SU-DHL-6 (cell line): Measurements from ENCODE around the gene ALG6.

Source experiments
- H2AFZ ChIP-seq: fragments of 200-600 bp; sonication (generic); 2 replicates; pipeline ENCODE4 v1.6.1; 2014; ENCODE audit warnings: low read depth, mild to moderate bottlenecking, moderate library complexity, mixed read lengths, antibody characterized with exemption, low read length; ENCODE audit not compliant: severe bottlenecking
- H3F3A ChIP-seq: fragments of 200-600 bp; shearing (Covaris generic); 2 replicates; pipeline ENCODE4 v1.6.0; 2016; ENCODE audit warnings: antibody characterized with exemption, mild to moderate bottlenecking; ENCODE audit not compliant: insufficient read depth
- H3K27ac ChIP-seq: fragments of 200-600 bp; sonication (generic); 2 replicates; pipeline ENCODE4 v1.5.1; 2016; ENCODE audit warnings: low read depth, mild to moderate bottlenecking, low read length, moderate library complexity, mixed read lengths
- H3K27me3 ChIP-seq: fragments of 200-600 bp; sonication (generic), shearing (Covaris generic); 2 replicates; pipeline ENCODE4 v1.6.0; 2014; ENCODE audit warnings: mild to moderate bottlenecking, low read length
- H3K36me3 ChIP-seq: fragments of 200-600 bp; sonication (generic); 2 replicates; pipeline ENCODE4 v1.6.1; 2014; ENCODE audit warnings: mild to moderate bottlenecking, low read length, mixed read lengths
- H3K4me2 ChIP-seq: fragments of 300-600, 200-600 bp; shearing (Covaris generic), sonication (generic); 2 replicates; pipeline ENCODE4 v1.6.0; 2014; ENCODE audit warnings: low read length, low read depth, mild to moderate bottlenecking; ENCODE audit not compliant: poor library complexity, severe bottlenecking
- H3K4me3 ChIP-seq: fragments of 200-600 bp; sonication (generic); 2 replicates; pipeline ENCODE4 v1.5.1; 2014; ENCODE audit warnings: antibody characterized with exemption, low read length, mild to moderate bottlenecking, mixed read lengths; ENCODE audit not compliant: insufficient read depth, poor library complexity, severe bottlenecking
- H3K79me2 ChIP-seq: fragments of 200-600 bp; sonication (generic); 2 replicates; pipeline ENCODE4 v1.6.1; 2014; ENCODE audit warnings: mild to moderate bottlenecking, low read length, moderate library complexity; ENCODE audit not compliant: insufficient read depth
- H3K9ac ChIP-seq: fragments of 200-600 bp; sonication (generic); 2 replicates; pipeline ENCODE4 v1.7.0; 2014; ENCODE audit warnings: mild to moderate bottlenecking, low read length
- H3K9me2 ChIP-seq: fragments of 200-600 bp; sonication (generic); replicated peaks from 2 replicates; pipeline ENCODE4 v1.6.1; 2014; ENCODE audit warnings: low read length; ENCODE audit not compliant: insufficient read depth
- H3K9me3 ChIP-seq: fragments of 200-600 bp; sonication (generic); 2 replicates; pipeline ENCODE4 v1.6.1; 2014; ENCODE audit warnings: low read length, mixed read lengths; ENCODE audit not compliant: insufficient read depth
- H4K20me1 ChIP-seq: fragments of 200-600 bp; sonication (generic); 2 replicates; pipeline ENCODE4 v1.6.1; 2014; ENCODE audit warnings: low read depth, mild to moderate bottlenecking, antibody characterized with exemption, low read length, moderate library complexity, mixed read lengths
- CTCF ChIP-seq: fragments of 200-600 bp; sonication (generic); IDR thresholded peaks from one replicate; pipeline ENCODE4 v1.5.1; 2017; ENCODE audit warnings: antibody characterized with exemption, mild to moderate bottlenecking, low read length, moderate library complexity; ENCODE audit not compliant: insufficient read depth, poor library complexity, severe bottlenecking
- EZH2phosphoT487 ChIP-seq: fragments of 200-600 bp; sonication (generic), shearing (Covaris generic); conservative IDR thresholded peaks from 2 replicates; pipeline ENCODE4 v1.6.1; 2018; ENCODE audit warnings: mild to moderate bottlenecking, antibody characterized with exemption, low read length, moderate library complexity, mixed read lengths

The ALG6 gene

DNA sequence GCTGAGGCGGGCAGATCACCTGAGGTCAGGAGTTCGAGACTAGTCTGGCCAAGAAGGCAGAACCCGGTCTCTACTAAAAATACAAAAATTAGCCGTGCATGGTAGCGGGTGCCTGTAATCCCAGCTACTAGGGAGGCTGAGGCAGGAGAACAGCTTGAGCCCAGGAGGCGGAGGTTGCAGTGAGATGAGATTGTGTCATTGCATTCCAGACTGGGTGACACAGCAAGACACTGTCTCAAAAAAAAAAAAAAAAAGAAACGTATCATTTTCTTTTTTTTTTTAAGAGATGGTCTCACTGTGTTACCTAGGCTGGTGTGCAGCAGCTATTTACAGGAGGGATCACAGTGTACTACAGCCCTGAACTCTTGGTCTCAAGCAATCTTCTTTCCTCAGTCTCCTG is 108.3 kb downstream of the ALG6 start:
- Histone ChIP-seq H2AFZ (no peak overlapping the region), H3K9me2 (no peaks in the 10 kb centered on the region), H3K27ac (no peak overlapping the region), H3K9ac (no peak overlapping the region), H3K79me2 (no peaks in the 10 kb centered on the region), H3K36me3 (peaks cover 5% of the 10 kb centered on the region; the same call in 1 of the 2 replicates), H3F3A (peaks cover 6% of the 10 kb centered on the region; the same call in 1 of the 2 replicates), H4K20me1 (0 out of 2 replicates have a peak, but pooled peaks cover 4% of the 10 kb centered on the region), H3K4me2 (no peak overlapping the region), H3K27me3 (no peaks in the 10 kb centered on the region), H3K4me3 (no peak overlapping the region), H3K9me3 (no peaks in the 10 kb centered on the region)
- TF ChIP-seq EZH2phosphoT487 = no peak
- TF ChIP-seq CTCF = no peak

DNA sequence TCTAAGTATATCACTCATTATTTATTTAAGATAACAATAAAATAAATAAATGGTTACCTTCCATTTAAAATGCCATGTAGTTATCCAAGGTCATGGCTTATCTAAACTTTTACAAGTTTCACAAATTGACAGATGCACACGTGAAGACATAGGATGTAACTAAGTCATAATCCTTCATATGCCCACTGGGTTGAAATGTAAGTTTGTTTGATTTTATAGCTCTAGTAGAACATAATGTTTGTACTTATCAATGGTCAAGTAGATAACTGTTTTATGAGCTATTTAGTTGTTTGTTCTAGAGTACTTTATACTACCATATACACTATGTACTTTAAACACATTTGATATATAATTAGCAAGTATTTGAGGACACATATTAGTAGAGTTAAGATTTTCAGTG is 112.6 kb downstream of the ALG6 start:
- H2AFZ ChIP-seq = no peak overlapping the region
- peaks cover 6% of the 10 kb centered on the region; the same call in 1 of the 2 replicates for H3F3A ChIP-seq
- H3K27ac ChIP-seq = no peak overlapping the region
- H3K4me3 ChIP-seq = no peak overlapping the region
- H3K27me3 ChIP-seq = no peaks in the 10 kb centered on the region
- H3K9me2 ChIP-seq = no peaks in the 10 kb centered on the region
- TF ChIP-seq EZH2phosphoT487 (no peak), CTCF (no peak)
- no peak overlapping the region for H3K4me2 ChIP-seq
- 0 out of 2 replicates have a peak, but pooled peaks cover 4% of the 10 kb centered on the region for H4K20me1 ChIP-seq
- no peaks in the 10 kb centered on the region for H3K79me2 ChIP-seq
- H3K9ac ChIP-seq = no peak overlapping the region
- H3K9me3 ChIP-seq = no peaks in the 10 kb centered on the region
- H3K36me3 ChIP-seq = peaks cover 5% of the 10 kb centered on the region; the same call in 1 of the 2 replicates

- H3K4me2 ChIP-seq = no peak overlapping the region
- H2AFZ ChIP-seq = no peak overlapping the region
- H3K27ac ChIP-seq = no peak overlapping the region
- no peaks in the 10 kb centered on the region for H3K79me2 ChIP-seq
- H3K9me3 ChIP-seq = no peaks in the 10 kb centered on the region
- TF ChIP-seq CTCF = no peak
- no peak for TF ChIP-seq EZH2phosphoT487
- peaks cover 7% of the 10 kb centered on the region; the same call in 1 of the 2 replicates for H3K36me3 ChIP-seq
- no peak overlapping the region for H3K4me3 ChIP-seq
- 0 out of 2 replicates have a peak, but pooled peaks cover 3% of the 10 kb centered on the region for H3F3A ChIP-seq
- H3K27me3 ChIP-seq = no peaks in the 10 kb centered on the region
- H3K9me2 ChIP-seq = no peaks in the 10 kb centered on the region
- no peaks in the 10 kb centered on the region for H4K20me1 ChIP-seq
- no peak overlapping the region for H3K9ac ChIP-seq
These were observed 119.2 kb downstream of the ALG6 start for GRCh38 chr1:63486629-63487028.
